ENCODE results near the gene CCDC8. TPM values are rescaled to one million over a fixed set of nuclear protein-coding genes. Genes with fewer than 3 reads are reported as not detected.
"Not testable (repeated sequence)": the region's sequence is repeated elsewhere in the genome, so short reads cannot be mapped to it uniquely, and the experiment has no call there.

CCDC8 gene
- total RNA-seq, 1 donor from 2014 or later, result 68.8 TPM

DNA sequence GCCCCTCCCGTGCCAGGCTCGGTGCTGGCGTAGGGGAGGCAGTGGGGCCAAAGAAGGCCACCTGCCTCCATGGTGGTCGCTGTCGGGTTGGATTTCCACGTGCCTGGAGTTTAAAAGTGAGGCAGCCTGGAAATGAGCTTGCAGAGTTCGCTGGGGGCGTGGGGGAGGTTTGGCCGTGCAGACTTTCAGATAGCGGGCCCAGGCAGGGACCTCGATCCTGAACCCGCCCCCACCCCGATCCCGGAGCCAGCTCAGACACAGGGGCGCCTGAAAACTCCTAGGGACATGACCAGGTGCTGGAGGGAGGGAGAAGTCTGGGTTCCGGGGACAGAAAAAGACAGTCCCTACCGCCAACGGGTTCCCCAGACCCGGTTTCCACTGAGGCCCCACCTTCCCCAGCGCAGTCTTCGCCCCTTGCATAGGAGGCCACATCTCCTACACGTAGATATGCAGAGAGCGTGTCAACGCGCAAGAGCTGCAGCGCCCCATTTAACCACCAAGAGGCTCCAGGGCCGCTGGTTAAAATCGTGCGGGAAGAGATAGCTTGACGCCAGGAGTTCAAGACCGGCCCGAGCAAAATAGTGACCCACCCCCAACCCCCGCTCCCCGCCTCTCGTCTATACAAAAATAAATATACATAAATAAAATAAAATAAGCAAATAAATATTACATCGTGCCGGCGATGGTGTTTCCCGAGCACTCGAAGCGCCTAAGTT lies 8.5 kb downstream of the CCDC8 start:
- DNase-seq, result peak; percentile 77

DNA sequence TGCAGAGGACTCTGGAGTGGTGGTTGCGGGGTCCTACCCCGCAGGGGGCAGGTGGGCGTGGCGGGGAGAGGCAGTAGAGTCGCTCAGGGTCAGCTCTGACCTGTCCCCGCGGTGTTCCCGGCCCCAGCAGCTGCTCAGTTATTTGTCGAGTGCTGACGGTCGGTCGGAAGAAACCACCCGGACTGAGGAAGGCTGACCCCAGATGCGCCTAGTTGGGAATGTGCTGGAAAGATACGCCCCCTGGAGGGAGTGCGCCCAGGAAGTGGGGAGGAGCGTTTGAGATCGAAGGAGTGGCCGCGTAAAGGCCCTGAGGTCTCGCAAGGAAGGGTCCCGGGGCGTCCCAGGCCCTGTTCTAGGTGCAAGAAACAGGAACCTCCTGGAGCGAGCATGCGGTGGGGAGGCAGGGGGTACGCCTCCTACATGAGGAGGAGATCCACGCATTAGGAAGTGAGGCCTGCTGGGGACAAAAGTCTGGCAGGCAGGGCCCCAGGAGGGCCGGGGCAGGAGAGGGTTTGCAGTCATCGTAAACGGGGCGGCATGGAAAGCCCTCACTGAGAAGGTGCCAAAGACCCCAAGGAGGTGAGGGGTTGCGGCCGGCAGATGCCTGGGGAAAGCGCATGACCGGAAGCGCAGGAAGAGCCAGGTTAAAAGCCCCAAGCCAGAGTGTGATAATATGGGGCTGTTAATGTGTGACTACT lies 9.2 kb downstream of the CCDC8 start:
- DNase-seq, result peak; percentile 78

DNA sequence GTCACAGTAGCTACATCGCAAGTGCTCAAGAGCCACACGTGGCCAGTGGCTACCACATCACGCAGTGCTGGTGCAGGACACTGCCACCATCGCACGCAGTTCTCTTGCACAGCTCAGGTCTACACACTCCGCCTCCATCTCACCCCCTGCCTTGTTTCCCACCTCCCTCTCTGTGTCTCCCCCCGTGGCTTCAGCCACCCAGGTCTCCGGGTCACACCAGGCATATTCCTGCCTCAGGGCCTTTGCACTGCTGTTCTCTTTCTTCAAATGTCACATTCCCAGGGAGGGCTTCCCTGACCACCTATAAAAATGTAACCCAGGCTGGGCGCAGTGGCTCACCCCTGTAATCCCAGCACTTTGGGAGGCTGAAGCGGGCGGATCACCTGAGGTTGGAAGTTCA lies 10.6 kb downstream of the CCDC8 start:
- no peak for DNase-seq

DNA sequence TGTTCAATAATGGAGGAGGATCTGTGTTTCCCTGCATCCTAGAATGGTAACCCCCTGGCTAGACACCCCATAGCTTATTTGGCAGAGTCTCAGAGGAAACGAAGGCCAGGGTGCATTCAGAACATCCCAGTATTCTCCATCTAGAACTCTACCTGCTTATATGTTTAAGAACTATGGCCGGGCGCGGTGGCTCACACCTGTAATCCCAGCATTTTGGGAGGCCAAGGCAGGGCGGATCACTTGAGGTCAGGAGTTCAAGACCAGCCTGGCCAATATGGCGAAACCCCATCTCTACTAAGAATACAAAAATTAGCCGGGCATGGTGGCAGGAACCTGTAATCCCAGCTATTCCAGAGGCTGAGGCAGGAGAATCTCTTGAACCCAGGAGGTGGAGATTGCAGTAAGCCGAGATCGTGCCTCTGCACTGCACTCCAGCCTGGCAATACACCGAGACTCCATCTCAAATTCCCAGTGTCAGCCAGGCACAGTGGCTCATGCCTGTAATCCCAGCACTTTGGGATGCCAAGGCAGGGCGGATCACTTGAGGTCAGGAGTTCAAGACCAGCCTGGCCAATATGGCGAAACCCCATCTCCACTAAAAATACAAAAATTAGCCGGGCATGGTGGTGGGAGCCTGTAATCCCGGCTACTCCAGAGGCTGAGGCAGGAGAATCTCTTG lies 15.4 kb downstream of the CCDC8 start:
- not testable (repeated sequence) for DNase-seq

DNA sequence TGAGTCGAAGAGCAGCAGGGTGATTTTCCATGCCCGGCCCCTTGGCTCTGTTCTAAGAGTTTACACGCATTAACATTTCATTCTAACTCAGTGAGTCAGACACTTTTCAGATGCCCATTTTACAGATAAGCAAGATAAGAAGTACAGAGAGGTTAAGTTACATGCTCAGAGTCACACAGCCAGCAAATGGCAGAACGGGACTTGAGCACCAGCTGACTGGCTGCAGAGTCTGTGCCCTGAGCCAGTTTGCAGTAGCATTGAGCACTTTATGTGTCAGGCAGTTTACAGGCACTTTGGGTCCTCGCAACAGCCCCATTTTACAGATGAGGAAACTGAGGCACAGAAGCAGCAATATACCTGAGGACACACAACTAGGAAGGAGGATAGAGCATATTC lies 19.0 kb downstream of the CCDC8 start:
- DNase-seq, result no peak

DNA sequence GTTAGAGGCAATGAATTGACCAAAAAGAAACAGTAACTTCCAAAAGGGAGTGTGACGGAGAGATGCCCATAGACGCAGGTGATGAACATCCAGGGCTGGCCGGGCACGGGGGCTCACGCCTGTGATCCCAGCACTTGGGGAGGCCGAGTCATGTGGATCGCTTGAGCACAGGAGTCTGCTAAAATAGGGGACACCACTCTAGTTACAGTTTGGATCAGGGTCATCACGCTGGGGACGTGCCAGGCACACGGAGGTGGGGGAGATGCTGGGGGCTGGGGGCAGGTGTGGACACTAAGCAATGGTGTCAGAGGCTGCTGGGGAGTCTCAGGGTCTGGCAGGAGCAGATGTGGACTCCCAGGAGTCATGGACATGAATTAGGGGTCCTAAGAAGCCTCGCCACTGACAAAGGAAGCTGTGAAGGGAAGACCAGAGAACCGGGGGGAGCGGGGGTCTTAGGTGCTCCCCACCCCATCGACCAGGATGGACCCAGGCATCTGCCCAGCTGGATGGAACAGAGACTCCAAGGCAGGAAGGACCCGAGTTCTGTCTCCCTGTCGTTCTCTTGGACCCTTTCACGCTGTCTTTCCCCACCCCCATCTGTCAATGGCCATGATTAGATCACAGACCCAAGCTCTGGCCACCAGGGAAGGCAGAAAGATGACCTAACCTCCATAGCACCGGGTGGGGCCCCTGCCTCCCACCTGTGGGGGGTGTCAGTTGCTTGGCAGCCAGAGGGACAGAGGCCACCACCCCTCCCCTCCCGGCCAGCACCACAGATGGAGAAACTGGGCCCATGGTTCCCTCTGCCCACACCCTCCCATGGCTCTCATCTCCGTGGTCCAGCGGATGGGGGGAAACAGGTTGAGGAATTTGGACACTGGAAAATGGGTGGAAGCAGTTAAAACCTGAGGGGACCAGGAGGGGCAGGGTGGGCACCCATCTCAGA lies 19.6 kb downstream of the CCDC8 start:
- DNase-seq, result no peak

DNA sequence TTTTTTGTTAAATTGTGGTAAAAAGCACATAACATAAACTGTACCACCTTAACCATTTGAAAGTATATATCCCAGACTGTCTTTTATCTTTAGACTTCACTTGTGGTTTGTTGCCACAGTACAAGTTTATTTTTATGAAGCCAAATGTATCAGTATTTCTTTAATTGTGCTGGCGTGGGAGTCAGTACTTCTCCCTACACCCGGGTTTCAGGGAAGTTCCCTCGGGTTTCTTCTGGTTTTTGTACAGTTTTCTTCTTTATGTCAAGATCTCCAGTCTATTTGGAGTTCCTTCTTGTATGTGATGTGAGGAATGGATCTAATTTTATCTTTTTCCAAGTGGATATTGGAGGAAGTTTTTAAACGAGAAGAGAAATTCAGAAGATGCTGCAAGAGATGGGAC lies 20.5 kb downstream of the CCDC8 start:
- DNase-seq, result no peak

DNA sequence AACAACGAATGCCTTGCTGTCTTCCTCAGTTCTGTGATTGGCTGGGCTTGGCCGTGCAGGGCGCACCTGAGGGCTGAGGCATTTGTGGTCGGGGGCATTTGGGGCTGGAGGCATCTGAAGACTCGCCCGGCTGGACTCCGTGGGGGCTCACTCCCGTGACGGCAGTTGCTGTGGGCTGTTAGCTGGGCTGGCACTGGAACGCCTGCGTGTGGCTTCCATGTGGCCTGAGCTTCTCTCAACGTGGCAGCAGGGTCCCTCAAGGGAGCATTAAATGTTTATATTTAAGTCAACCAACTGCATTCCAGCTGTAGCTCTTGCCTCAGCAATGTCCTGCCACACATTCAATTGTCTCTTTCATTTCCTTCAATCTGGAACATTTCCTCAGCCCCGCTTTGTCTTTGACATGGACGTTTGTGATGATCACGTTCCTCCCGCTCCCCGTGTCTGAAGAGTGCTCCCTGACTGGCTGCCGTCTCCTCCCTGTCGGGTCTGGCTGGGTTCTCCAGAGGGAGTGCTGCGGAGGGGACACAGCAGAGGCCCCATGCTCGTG lies 21.0 kb downstream of the CCDC8 start:
- peak; percentile 88 for DNase-seq

DNA sequence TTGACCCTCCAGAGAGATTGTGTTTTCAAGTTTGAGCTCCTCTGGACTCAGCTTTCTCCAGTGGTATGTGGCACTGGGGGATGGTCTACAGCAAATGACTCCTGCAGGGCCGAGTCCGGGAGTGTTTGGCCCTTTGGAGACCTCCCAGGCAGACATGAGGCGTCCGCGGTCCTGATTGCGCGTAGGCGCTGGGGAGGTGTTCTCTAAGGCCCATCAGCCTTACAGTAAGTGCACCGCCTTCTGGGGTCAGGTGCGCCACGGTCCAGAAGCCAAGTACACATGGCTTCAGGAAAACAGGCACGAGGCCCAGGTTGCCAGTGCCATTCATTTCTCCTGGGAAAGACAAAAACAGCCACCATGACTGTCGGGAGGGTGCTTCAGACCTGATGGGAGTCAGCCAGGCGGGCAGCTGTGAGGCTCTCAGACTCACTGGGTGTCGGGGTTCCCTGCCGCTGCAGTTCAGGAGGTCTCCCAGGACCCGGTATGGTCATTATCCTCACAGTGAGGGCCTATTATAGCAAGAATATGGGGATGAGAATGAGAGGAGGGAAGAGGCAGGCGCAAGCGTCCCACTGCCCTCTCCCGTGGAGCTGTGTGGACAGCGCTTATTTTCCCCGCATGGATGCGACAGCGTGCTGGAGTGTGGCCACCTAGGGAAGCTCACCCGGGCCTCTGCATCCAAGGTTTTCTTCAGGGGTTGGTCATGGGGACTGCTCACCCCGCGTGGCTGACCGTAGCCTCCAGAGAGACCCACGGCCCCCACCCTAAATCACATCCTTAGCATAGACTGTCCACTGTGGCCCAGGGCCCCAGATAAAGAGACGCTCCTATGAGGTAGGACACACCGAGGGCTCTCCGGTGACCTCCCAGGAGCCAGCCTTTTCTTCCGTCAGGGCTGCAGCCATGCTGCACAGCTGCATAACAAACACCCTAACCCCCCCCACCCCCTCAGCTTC lies 21.8 kb downstream of the CCDC8 start:
- no peak for DNase-seq

DNA sequence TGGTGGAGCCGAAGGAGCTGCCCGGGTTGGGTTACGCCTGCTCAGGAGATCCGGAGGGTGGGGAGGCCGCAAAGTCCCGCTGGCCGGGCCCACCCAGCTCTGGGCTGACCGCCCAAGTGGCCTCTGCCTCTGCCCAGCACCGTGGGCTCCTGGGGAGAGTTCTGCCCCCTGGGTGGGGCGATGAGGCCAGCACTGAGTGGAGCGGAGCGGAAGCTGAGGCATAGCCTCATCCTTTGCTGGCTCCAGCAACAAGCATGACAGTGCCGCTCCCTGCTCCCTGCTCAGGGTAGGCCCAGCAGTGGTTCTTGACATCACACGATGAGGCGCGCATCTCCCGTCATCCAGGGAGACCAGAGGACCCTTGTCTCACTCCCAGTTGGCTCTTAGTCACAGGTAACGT lies 22.5 kb downstream of the CCDC8 start:
- no peak for DNase-seq

DNA sequence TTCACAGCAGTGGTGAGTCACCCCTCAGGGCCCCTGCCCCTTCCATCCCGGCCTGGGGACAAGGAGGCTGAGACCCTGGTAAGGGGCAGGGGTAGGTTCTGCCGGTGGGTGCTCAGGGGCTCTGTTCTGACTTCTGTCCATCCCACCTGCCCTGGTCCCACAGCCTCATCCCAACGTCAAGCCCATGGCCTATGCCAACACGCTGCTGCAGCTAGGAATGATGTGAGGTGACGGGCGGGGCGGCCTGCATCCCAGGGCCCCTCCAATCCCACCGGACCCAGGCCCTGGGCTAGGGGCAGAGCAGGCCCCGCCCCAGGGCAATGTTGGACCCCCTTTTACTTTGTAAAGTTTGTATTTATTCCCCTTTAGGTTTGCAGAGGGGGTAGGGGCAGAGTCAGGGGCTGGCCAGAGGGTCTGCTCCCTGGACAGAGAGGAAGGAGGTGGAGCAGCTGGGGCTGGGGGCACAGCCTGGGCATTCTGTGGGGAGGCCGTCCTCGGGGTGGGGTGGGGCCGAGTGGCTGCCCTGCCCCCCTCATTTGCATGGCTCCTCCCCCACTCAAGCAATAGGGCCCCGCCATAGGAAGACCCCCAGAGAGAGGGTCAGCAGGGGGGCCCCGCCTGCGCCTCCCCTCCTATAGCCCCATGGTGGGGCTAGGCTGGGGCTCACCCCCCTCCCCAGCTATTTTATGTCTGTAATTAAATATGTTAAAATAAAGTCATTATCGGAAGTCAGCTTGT lies 23.1 kb downstream of the CCDC8 start:
- no peak for DNase-seq

DNA sequence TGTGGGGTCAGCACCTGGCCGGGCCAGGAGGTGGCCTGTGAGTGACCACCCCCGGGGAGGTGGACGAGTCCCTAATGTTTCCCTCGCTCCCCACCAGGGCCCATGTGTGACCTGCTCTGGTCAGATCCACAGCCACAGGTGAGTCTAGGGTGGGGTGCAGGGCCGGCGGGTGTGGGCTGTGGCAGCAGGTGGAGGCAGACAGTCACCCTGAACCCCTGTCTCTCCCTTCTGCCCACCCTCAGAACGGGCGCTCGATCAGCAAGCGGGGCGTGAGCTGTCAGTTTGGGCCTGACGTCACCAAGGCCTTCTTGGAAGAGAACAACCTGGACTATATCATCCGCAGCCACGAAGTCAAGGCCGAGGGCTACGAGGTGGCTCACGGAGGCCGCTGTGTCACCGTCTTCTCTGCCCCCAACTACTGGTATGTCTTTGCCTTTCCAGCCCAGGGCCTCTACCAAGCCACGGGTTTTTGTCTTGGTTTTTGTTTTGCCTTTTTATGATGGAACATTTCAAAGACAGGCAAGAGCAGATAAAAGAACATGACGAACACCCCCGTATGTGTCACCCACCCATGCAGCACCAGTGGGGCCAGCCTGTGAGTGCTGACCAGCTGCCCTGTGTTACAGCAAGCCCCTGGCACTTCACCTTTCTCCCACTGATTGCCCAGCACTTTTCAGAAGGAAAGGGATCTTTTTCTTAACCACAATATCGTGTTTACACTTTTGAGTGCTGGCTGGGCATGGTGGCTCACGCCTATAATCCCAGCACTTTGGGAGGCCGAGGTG lies 24.9 kb downstream of the CCDC8 start:
- DNase-seq, result no peak

DNA sequence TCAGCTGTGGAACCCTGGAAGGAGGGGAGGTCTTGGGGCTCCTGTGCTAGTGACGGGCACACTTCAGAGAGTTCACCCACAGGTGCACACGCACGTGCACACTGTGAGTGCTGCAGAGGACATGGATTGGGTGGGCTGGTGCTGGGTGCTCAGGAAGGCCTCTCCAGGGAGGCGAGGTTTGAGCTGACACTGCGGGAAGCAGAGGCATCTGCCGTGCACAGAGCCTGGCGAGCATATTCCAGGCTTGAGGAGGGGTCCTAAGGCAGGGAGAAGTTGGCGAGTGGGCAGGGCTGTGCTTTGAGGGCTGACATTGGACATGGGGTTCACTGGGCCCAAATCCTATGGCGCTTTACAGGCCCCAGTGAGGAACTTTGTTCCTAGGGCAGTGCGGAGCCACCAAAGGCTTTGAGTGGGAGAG lies 25.6 kb downstream of the CCDC8 start:
- DNase-seq, result no peak

DNA sequence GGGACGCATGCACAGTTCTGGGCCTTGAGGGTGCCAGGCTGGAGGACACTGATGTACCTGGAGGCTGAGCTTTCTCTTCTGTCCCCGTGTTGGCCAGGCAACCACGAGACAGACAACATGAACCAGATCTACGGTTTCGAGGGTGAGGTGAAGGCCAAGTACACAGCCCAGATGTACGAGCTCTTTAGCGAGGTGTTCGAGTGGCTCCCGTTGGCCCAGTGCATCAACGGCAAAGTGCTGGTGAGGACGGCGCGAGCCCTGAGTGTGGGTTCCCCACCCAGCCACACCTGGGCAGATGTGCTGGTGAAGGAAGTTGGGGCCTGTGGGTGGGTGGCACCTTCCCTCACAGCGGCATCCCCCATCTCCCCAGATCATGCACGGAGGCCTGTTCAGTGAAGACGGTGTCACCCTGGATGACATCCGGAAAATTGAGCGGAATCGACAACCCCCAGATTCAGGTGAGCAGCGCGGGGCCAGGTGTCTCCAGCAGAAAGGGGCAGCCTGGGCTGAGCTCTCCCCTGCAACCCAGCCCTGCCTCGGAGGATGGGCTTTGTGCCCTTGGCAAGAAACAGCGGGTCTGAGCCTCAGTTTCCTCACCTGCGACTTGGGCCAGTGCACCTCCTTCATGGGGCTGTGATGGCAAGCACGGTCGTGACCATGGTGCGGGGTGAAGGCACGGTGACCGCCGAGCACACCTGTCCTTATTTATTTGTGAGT lies 26.2 kb downstream of the CCDC8 start:
- no peak for DNase-seq

DNA sequence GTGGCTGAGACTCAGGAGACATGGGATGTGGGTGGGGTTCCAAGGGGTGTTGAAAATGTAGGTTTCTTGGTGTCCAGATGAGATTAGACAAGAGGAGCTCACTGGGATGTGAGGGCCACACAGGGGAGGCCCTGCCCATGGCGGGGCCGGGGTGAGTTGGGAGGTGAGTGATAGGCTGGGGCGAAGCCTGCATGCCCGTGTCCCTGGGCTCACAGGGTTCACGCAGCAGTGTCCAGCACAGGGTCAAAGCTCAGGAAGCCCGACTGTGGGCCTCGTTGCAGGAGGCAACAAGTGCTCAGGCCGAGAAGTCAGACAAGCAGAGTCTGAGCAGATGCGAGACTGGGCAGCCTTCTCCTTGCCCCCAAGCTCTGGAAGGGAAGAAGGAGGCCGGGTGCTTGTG lies 27.2 kb downstream of the CCDC8 start:
- no peak for DNase-seq

DNA sequence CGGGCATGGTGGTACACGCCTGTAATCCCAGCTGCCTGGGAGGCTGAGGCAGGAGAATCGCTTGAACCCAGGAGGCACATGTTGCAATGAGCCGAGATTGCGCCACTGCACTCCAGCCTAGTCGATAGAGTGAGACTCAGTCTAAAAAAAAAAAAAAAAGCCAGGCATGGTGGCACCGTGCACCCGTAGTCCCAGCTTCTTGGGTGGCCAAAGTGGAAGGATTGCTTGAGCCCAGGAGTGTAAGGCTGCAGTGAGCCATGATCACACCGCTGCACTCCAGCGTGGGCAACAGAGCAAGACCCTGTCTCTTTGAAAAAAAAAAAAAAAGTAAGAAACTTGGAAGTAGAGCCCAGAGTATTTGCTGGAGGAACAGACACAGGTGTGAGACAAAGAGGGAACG lies 27.7 kb downstream of the CCDC8 start:
- no peak for DNase-seq

DNA sequence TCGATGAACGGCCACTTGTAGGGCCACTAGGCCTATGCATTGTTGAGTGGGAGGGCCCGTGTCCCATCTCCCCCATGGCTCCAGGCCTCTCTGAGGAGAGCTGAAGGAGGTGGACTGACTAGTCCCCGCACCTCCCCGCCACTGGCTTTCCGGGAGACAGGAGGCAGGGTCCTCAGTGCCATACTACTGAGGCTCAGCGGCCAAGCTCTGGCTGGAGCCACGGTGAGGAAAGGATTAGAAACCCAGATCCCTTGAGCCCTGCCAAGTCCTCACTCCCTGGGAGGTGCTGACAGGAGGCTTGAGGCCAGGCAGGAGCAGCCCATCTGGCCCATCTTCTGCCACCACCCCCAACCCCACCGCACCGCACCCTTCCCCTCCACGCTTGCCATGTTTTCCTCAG lies 29.0 kb downstream of the CCDC8 start:
- no peak for DNase-seq

DNA sequence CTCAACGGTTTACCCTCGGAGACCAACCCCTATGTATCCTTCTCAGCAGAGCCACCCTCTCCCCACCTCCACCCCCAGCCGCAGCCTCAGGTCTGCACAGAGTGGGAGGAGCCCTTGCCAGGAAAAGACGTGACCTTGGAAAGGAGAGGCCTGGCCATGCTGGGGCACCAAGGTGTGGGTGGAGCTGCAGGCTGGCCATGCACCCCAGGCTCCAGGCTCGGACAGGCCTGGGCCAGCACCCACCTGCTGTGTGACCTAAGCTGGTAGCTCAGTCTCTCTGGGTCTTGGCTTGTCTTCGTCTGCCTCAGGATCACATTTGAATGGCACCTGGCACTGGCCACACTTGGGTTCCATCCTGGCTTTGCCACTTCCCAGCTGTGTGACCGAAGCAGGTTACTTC lies 29.5 kb downstream of the CCDC8 start:
- no peak for DNase-seq
